ENCODE data around the gene SMTNL2.

Gene SMTNL2

DNA sequence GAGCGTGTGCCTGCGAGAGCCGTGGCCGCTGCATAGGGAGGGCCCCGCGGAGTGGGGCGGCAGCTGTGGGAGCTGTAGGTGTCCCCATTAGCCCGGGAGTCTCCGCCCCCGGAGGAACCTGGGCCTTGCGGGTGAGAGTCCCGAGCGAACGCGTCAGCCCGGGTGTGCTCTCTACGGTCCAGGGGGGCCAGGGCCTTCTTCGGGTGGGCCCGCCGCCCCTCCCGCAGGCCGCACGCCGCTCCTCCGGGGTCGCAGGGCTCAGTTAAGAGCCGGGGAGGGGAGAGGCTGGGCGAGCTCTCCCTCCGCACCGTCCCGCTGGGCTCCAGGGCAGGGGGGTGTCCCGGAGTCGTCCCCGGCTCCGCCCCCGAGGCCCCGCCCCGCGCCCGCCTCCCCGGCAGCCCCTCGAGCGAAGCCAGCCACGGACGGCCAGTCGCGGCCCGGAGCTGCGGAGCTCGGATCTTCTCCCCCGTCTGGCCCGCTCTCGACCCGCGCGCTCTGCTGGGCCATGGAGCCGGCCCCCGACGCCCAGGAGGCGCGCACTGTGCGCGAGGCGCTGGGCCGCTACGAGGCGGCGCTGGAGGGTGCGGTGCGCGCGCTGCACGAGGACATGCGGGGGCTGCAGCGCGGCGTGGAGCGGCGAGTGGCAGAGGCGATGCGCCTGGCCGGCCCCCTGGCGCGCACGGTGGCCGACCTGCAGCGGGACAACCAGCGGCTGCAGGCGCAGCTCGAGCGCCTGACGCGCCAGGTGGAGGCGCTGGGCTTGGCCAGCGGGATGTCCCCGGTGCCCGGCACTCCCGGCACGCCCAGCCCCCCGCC is at the start of gene SMTNL2:
Gene SMTNL2 (plus strand): TSS at position 429 of the 816 bp plus-strand sequence. CDS start 77 bp downstream, at position 506.
- DNase-seq: no peak

DNA sequence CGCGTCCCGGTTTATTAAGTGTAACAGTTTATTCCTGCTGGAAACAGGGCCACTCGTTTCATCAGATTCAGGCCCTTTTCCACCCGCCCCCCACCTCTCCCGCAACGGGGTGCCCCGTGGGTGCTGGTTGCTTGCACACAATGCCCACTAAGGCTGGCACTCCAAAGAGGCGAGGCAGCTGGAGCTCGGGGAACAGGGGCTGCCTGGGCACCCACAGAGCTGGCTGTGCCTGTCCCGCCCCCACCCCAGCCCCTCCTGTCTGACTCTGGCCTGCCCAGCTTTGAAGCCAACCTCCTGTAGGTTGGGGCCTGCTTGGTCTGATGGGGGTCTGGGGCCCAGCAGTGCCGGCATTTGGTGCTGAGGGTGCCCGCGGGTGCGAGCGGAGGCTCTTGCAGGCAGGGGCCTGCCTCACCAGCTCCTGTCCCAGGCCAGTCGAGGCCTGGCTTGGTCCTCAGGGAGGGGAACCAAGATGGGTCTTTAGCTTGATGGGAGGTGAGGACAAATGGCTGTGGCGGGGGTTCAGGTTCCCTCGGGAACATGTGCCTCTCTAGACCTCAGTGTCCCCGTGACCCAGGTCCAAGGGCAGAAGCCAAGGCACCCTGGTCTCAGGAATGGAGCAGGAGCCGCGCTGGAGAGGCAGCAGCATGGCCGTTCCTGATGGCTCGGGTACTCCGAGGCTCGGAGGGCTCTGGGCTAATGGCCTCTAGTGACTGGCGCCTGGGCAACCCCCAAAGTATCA is 49.2 kb upstream of the SMTNL2 start:
- DNase-seq: no peak

DNA sequence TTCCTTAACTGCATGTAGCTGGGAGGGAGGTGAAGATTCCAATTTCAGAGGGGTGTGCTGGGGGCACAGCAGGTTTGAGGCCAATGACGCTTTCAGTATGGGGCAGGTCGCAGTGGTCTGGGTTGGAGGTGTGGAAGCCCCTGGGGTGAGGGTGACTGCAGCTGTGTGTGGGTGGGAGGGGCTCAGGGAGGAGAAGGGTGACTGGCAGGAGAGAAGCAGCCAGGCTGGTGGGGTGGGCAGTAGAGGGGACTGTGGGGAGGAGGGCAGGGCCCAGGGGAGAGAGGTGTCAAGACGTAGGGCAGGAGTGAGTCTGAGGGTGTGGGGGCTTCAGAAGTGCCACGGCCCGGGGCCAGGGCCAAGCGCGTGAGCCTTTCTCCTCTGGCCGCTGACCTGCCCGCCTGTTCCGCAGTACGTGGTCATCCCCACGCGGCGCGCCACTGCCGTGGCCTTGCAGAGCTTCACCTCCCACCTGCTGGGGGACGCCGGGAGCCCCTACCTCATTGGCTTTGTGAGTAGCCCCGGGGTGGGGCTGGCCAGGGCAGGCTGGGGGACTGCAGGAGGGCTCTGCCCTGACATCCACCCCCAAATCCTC is 48.6 kb upstream of the SMTNL2 start:
- no peak for DNase-seq

- DNase-seq: no peak
Observed at GRCh38 chr17:4536259-4536741, 48.0 kb upstream of the SMTNL2 start.

DNA sequence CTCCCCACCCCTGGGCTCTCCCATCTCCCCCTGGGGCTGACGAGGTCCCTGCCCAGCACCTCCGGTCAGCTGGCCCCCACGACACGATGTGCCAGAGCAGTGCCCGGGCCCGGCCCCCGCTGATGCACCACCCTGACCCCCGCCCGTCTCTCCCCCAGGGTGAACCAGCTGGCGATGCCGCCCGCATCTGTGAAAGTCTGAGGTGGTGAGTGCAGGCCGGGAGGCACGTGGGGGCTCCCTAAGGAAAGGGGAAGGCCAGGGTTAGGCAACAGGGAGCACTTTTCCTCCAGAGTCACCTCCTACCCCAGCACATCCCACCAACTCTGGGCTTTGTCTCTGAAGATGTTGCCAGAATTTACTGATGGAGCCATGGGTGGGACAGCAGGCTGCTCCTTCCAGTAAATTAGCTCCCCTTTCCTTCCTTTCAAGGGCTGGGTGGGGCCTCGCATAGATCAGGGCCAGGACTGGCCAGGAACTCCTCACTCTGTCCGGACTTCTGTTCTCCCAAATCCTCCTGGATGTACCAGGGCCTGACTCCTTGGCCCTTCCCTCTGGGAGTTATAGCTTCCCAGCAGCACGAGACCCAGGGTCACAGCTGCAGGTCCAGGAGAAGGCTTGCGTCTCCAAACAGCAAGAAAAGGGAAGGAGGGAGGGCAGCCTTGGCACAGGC is 47.5 kb upstream of the SMTNL2 start:
- DNase-seq: no peak

DNA sequence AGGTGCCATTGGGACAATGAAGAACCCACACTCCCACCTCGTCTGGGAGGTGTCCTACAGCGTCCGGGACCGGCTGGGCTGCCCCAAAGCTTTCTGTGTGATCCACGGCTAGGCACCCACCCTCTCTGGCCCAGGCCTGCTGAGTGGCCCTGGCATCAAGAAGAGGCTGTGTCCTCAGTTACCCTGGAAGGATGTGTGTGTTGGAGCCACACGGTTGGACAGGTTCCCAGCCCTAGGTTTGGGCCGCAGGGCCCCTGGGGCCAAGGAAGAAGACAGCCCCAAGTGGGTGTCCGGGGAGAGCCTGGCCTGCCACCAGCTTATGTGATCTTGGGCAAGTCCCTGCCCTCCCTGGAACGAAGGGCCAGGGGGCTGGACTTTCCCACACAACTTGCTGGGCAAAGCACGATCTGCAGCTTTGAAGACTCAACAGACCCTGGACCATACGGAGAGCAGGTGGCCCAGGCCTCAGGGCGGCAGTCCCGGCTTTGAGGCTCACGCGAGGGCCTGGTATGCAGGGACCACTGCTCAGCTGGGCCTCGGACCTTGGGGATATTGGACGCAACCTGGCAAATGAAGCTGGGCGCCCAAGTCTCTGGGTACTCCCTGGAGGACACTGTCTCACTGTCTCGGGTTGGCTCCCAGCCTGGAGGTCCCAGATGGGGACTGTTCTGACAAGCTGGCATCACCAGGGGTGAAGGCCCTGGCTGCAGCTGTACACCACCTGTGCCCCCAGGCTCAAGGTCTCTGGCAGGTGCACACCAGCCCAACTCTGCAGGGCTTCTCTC is 46.7 kb upstream of the SMTNL2 start:
- no peak for DNase-seq

GRCh38 chr17:4538236-4539002 is 45.9 kb upstream of the SMTNL2 start:
- no peak for DNase-seq

DNA sequence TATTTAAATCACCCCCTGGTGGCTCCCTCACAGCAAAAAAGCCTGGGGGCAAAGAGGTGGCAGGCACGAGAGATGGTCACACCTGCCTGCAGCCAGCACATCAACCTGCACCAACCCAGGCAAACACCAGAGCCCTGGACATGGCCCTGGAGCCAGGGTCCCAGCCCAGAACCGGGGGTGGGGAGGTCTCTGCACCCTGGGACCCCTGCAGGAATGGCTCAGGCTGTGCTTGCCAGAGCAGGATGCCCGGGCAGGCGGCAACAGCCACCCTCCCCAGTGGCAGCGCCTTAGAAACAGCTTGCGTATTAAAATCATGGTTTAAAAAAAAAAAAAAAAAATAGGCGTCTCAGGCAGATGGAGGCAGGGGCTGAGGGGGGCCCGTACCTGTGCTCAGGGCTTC is 45.3 kb upstream of the SMTNL2 start:
- no peak for DNase-seq

- no peak for DNase-seq
Observed at GRCh38 chr17:4539576-4540223, 44.6 kb upstream of the SMTNL2 start.

- no peak for DNase-seq
Observed at GRCh38 chr17:4540224-4540651, 44.1 kb upstream of the SMTNL2 start.

DNA sequence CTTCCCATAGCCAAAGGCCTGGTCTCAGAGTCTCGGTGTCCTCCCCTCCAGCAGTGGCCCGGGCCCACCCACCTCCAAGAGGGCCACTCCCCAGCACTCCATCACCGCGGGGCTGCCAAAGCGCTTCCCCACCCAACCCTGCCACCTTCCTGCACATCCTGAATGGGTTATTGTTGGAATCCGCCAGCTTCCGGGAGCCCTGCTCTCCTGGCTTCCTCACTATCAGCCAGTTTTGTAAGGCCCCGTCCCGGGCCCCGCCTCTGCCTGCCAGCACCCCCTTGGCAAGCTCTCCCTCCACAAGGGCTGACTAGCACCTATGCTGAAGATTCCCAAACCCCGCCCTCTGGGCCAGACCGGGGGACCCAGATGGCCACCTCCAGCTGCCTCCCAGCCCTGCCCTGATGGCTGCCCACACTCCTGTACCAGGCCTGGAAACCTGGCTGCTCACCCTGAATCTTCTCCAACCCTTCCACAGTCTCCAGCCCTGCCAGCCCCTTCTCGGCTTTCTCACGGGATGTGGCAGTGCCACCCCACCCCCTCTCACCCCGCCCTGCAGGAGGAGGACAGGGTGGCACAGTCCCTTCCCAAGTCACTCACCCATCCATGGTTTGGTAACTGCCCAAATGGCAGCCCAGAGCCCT is 43.5 kb upstream of the SMTNL2 start:
- no peak for DNase-seq

GRCh38 chr17:4541328-4542002 is 42.9 kb upstream of the SMTNL2 start:
- DNase-seq: no peak

DNA sequence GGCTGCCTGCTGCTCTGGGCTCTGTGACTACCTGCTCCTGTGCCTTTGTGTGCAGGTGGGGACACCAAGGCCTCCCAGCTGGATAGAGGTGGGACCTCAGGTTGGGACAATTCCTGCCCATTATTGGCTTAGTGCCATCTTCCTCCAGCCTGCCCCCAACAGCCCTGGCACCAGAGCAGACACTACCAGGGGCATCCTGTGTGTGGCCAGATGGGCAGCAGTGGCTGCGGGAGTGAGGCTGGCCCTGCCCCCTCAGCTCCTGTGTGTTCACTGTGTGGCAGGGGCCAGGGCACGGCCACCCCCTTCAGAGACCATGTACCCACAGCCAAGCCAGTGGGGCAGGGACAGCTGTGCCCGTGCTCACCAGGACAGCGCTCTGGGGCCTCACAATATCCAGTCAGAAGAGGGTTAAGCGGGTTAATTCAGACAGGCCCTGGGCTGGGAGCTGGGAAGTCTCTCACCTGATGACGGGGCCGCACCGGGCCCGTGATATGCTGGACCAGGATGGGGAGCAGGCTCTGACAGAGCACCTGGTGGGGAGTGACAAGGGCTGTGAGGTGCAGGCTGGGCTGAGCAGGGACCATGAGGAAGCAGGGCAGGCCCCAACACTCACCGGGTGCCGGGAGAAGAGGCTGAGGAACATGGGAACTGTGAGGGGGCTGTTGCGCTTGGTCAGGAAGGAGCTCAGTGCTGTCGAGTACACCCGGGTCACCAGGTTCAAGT is 42.2 kb upstream of the SMTNL2 start:
- no peak for DNase-seq

- DNase-seq: no peak
Observed at GRCh38 chr17:4542726-4543191, 41.6 kb upstream of the SMTNL2 start.

- no peak for DNase-seq
Observed at GRCh38 chr17:4543557-4544026, 40.7 kb upstream of the SMTNL2 start.

DNA sequence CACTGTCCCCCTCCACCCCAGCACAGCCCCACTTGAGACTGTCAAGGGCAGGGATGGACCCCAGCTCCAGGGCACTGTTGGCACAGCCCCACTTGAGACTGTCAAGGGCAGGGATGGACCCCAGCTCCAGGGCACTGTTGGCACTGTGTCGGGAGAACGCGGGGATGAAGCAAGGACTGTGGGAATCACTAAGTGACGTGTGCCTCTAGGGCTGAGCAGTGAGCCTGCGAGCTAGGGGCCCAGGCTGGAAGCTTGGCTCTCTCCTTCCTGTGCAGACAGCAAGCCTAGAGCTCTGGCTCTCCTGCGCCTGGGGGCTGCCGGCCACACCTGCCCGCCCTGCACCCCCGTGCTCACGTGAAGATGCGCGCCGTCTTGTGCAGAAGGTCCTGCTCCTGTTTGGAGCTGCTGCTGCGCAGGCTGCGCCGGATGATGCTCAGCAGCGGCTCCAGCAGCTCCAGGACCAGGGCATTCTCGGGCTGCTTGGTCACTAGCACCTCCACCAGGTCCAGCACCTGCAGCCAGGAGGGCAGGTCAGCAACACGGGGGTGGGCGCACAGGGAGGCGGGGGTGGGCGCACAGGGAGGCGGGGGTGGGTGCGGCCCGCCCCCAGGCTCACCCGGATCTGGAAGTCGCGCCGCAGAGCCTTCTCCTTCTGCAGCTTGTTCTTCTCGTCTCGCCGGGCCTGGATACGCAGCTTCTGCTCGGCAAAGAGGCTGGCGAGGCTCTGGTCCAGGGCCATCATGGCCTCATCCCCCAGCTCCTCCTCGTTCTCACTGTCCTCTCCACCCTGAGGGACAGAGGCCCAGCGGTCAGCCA is 40.0 kb upstream of the SMTNL2 start:
- DNase-seq: no peak

DNA sequence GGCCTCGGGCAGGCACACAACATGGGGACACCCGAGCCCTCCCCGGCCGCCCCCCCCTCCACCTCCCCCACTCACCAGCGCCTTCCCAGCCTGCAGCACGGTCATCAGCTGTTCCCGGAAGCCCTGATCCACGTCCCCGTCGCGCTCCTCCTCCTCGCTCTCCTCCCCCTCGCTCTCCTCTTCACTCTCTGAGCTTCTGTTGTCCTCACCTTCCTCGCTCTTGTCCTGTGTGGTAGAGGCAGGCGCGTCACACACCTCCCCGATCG is 39.4 kb upstream of the SMTNL2 start:
- DNase-seq: no peak

Data from NCI-H2029 (cell line).